ENCODE results near the gene NPC2. TPM values are rescaled to one million over a fixed set of nuclear protein-coding genes. Genes with fewer than 3 reads are reported as not detected.

Gene NPC2
- total RNA-seq, 1 experiment from 2014 or later = 592 TPM

DNA sequence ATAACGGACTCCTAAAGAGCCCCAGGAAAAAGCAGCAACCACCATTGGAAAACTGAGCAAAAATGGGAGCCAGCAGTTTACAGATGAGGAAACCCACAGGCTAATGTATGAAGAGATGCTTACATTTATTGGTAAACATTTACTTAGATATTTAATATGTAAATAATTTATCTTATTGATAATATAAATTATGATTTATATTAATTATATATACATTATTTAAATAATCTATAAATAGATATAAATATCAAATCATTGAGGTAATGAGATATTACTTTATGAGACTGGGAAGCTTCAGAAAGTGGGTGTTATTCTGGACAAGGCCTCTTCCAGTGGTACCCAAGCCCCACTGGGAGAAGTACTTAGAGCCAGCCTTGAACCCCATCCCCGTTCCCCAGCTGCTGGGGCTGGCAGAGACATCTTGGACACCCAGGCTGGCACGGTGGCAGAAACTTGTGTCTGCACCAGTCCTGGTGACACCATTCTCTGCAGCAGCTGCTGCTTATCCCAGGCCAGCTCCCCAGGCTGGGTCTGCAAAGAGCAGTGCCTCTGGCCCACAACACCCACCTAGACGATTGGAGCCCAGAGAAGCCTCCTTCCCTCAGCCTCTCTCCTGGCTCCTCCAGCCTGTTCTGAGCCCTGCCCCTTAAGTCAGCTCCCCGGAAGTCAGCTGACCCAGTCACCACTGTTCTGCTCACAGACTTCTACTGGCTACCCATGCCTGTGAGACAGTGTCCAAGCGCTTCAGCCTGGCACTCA is 26.4 kb upstream of the NPC2 start:
- DNase-seq (ENCODE audit: low spot score) = no peak

DNA sequence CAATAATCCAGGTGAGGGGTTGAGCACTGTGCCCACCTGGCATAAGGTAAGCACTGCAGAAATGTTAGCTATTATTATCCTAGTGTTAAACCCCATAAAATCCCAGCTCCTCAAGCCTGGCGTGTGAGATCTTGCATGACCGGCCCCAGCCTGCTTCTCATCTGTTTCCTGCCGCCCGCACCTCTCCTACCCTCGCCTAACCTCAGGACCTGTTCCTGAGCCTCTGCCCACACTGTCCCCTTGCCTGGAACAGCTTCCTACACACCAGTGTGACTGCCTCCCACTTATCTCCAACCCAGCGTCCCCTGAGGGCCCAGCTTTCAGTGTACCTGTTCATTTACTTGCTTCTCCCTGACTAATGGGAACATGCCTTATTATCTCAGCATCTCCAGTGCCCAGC is 25.1 kb upstream of the NPC2 start:
- no peak for DNase-seq (ENCODE audit: low spot score)

DNA sequence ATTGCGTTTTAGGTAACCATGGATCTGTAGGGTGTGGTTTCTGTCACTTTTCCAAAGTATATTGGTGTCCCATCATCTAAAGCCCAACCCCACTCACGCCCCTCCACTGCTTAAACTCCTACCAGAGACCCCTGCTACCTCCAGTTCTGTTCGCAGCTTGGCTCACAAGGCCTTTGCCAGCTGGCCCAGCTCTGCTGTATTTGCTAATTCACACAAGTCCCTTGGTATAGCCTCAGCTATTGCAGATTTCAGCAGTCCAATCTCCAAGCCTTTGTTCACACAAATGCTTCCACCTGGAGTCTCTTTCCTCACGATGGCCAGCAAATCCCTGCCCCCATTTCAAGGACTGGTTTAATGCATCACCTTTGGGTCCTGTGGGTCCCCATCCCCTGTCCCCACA is 24.6 kb upstream of the NPC2 start:
- DNase-seq (ENCODE audit: low spot score) = no peak

DNA sequence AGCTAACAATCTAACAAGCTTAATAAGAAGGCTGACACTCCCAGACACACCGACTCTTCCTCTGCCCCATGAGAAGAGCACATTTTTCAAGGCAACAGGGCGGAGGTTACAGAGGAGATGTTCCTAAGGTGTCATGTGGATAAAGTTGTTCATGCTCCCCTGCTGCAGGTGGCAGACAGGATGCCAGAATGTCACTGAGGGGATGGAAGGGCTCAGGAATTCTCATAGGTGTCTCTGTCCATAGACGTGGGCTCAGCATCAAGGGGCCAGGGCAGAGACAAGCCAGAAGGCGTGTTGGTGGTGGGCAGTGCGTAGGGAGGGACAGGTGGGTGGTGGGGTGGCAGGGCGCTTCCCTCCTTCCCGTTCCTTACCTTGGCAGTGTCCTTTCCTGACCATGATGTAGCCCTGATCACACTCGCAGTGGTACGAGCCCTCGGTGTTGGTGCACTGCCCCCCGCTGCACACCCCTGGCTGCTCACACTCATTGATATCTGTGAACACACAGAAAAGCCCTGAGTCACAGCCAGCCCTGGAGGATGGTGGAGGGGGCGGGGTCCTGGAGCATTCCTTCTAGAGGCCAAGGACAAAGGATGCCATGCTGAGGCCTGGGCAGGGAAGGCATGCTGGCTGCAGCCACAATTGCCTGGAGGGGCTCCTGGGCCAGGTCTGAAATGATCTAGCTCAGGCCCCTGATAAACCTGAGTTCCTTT is 23.5 kb upstream of the NPC2 start:
- peak; percentile 68 for DNase-seq (ENCODE audit: low spot score)

DNA sequence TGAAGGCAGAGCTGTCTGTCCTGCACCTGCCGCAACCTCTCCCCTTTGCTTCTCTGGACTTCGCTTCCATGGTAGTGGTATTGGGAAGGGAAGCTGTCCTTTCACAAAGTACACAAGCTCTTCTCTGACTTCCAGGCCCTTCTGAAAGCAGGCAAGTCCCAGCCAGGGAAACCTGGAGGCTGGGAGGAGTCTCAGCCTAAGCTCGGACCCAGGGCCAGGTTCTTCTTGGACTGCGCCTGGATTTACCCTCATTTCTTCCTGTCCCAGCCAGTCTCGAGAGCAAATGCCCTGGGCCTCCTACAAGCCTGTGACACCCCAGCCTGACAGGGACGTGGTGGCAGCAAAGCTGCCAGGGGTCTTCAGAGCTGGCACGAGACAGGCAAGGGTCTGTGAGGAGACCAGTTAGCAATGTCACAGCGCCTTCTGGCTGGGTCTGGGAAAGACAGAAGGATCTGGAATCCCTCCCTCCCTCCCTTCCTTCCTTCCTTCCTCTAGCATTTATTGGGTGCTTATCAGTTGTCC is 22.8 kb upstream of the NPC2 start:
- no peak for DNase-seq (ENCODE audit: low spot score)

DNA sequence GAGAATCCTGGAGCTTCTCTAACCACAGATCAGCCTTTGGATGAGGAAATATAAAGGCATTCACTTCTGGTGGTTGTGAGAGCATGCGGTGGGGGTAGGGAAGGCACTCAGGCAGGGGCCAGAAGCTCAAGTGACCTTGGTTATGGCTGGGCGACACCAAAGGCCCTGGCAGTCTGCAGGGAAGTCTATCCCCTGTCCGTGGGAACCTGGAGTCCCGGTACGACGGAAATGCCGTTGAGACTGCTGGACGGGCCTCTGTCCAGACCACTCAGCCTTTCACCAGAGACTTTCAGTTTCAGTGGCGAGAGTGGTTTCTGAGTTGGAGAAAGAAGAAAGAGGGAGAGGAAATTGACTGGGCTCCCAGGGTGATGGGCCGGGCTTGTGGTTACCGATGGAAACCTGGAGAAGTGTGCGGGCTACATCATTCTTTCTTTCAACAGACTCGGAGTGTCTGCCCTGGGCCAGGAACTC is 21.4 kb upstream of the NPC2 start:
- peak; percentile 94 for DNase-seq (ENCODE audit: low spot score)

DNA sequence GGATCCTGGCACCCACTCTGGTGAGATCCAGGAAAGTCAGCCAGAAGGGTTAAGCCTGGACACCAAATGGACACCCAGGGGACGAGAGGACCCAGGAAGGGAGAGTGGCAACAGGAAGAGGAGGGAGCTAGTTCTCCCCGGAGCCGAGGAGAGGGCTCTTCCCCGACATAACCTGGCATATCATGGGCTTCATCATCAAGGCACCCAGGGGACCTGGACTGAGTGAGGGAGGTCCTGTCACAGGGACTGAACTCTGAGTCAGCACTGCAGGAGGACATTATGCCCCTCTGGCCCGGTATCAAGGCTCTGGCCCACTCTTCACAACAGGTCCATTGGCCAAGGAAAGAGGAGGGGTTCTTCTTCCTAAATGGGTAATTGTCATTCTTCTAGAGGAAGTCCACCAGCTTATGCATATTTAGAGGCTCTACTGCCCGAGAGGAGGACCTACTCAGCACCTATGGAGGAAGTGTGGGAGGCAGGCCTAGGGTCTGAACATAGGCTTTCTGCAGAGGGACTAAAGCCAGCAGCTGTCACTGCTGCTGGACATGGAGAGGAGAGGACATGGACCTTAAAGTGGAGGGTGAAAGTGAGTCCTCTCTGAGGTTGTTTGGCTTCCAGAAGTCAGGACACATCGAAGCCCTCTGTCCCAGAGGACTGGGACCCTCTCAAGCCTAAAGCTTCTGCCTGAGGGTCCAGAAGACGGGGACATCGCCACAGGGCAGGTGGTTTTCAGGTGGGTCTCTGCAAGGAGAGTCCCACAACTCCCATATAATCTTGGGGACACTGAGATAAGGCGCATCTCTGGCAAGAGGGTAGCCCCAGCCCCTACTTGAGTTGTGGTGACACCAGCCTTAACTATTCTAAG is 19.1 kb upstream of the NPC2 start:
- no peak for DNase-seq (ENCODE audit: low spot score)

DNA sequence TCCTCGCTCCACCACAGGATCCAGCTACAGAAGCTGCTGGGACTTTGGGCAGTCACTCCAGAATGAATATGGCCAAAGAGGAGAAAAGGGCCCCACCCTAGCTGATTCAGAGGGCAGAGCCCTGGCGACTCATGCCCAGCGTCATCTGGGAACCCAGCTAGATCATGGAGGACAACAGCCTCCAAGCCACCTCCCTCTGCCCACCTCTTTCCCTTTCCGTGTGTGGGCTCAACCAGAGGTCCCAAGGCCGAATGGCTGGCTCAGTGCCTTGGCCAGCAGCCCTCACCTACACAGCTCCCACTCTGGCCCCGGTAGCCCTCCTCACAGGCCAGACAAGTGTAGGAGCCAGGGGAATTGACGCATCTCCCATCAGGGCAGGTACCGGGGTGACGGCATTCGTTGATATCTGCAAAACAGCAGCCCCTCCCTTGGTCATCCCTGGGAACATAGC is 17.9 kb upstream of the NPC2 start:
- no peak for DNase-seq (ENCODE audit: low spot score)

DNA sequence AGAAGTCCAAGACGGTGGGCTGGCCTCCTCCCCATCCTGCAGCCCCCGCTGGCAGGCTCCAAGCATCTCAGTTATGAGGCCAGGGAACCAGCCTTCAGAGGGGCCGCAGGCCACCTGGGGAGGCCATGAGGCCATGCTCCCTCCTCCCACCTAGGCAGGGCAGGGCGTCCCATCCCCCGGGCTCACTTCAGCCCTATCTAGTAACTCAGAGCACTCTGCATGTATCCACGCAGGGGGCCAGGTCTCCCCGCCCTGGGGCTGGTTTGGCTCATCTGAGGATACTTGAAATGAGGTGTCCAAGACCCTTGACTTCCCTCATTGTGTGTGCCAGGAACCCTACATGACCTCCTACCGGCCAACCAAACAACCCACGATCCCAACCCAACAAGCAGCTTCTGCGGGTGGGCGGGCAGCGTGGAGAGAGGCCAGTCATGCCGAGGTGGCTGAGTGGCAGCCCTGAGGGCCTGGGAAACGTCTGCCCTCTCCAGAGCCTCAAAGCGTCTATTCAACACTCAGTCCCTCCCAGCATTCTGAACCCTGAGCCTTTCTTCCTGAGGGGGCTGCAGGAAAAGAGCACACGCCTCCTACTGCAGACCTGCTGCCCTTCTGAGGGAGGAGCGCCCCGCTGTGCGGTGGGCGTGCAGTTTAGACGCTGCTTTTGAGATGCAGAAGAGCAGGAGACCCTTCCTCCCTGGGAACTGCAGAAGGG is 17.3 kb upstream of the NPC2 start:
- no peak for DNase-seq (ENCODE audit: low spot score)

DNA sequence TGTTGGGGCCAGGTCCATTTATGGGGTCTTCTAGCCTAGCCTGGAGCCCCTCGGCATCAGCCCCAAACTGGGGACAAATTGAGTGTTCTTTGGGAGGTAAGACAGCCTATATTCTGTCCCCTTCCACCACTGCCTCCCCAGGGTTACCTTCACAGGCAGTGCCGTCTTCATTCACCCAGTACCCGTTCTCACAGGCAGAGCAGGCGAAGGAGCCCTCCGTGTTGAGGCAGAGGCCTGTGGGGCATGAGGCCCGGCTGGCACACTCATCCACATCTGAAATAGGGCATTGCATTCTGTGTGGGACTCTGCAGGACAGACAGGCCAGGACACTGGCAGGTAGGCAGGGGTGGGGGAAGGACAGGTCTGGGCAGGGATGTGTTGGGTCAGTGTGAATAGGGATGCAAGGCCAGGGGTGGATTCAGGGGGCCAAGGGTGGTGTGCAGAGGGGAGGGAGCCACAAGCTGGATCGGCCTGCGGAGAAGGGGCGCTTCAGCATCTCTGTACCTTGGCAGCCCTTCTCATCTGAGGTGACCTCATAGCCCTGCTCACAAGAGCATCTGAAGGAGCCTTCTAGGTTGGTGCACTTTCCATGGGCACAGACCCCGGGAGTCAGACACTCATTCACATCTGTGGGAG is 16.6 kb upstream of the NPC2 start:
- no peak for DNase-seq (ENCODE audit: low spot score)

DNA sequence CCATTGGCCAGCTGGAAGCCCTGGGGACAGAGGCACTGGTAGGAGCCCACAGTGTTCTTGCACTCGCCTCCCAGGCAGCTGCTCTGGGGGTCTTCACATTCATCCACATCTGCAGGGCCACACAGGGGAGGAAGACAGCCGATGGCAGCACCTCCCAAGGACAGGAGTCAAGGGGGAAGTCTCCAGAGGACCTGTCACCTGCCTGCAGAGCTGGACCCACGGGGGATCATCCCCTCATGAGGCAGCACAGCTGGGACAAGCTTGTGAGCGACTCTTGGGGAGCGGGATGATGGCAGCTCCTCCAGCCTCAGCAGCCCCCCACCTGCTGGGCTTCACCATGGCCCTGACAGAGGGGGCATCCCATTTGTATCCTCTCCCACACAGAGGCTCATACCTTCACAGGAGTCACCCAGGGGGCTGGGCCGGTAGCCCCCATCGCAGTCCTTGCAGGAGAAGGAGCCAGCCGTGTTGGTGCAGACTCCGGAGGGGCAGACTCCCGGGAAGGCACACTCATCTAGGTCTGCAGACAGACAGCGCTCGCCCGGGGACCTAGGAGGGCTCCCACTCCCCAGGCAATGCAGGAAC is 15.8 kb upstream of the NPC2 start:
- DNase-seq (ENCODE audit: low spot score) = no peak

DNA sequence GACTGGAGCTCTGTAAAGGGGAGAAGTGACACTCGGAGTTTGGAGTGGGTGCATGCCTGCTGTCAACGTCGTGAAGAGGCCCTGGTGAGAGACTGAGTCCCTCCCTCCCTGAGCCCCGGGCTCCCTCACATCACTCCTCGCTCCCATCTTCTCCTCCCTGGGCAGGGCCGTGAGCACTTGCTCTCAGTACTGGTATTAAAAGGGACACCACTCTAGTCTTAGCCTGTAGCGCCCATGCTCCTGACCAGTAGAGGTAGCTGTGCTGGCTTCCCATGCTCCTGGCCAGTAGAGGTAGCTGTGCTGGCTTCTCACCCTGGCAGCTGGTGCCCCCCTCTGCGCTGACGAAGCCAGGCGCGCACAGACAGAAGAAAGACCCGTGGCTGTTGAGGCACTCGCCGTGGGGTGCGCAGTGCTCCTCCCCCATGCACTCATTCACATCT is 15.2 kb upstream of the NPC2 start:
- DNase-seq (ENCODE audit: low spot score) = no peak

DNA sequence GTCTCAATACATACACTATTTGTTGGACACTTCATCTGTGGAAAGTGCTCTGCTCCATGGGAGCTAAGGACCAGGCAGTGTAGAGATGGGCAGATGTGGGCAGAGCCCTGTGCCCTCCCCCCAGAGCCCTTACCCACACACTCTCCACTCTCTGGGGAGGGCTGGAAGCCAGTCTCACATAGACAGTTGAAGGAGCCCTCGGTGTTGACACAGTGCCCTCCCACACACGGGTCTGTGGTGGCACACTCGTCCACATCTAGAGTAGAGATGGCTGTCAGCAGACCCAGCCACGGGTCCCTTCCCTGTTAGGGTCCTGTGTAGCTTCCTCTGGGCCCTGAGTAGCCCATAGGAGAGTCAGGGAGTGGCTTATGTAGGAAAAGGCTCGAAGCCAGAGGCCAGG is 14.7 kb upstream of the NPC2 start:
- DNase-seq (ENCODE audit: low spot score) = no peak

DNA sequence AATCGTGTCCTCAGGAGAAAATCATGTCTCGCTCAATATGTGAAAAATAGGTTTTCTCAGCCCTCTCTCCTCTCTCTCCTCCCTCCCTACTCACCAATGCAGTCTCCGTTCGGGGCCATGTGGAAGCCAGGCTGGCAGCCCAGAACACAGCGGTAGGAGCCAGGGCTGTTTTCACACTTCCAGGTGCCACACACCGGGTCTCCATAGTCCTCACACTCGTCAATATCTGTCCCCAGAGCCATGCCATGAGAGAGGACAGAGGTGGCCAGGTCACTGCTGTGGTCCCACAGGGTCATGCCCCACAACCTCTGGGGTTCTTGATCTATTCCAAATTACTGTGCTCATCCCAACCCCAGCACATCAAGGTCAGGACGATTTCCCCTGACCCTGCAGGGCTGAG is 14.0 kb upstream of the NPC2 start:
- no peak for DNase-seq (ENCODE audit: low spot score)

DNA sequence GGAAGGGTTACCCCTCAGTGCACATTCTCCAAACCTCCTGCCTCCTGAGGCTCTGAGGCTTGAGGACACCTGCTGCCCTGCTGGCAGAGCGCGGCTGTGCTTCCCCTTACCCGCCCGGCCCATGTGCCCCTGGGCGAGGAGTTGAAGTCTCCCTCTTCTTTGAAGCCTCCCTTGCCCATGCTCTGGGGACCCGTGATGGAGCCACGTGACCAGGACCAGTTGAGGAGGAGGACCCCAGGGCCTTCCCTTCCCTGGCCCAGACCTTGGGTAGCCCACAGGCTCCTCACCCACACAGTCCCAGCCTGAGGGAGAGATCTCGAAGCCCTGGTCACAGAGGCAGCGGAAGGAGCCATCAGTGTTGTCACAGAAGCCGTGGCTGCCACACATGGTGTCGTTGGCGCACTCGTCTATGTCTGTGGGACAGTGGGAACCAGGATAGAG is 13.3 kb upstream of the NPC2 start:
- no peak for DNase-seq (ENCODE audit: low spot score)

DNA sequence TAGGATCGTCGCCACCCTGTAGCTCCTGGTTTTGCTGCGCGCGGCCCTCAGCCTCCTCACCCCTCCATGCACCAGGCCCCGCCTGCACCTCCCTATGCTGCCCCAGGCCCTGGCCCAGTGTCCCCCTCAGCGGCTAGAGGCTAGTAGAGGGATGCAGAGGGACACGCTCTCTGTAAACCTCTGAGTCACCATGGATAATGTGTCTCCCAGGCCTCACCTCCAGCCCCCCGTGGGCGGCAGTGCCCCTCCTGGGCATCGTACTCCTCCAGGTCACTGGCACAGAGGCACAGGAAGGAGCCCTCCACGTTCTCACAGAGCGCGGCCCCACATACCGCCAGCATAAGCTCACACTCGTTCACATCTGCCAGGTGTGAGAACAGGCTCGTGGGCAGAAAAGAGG is 12.7 kb upstream of the NPC2 start:
- no peak for DNase-seq (ENCODE audit: low spot score)

DNA sequence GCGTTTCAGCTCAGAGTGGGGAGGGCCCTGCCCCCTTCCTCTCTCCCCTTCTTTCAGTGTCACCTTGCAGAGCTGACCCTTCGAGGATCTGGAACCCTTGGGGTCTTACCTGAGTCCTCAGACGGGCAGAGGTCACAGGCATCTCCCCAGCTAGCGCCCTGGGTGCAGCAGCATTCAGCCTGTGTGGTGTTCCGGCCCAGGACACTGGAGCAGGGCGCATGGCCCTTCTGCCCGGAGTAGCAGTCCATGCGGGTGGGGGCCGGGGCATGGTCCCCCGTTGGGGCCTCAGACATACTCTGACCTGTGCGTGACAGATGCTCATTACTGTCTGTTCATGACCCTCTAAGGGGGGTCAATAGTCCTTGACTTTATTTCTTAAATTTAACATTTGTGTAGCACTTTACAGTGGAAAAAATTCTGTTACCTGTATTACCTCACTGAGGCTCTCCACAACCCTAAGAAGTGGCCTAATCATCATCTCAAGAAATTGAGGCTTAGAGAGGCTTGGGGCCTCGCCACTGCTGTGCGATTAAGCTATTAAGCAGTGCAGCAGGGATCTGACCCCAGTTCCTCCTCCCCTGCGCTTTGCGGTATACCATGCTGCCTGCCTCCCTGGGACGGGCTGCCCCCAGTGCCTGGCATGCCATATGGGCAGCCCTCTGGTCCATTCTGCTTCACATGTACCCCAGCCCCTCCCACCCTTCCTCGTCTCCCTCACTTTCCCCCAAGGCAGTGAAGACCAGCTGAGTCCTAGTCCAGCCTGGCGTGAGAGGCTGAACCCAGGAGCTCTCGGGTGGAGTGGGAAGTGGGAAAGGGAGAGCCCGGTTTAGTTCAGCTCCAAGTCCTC is 12.0 kb upstream of the NPC2 start:
- DNase-seq (ENCODE audit: low spot score) = no peak

DNA sequence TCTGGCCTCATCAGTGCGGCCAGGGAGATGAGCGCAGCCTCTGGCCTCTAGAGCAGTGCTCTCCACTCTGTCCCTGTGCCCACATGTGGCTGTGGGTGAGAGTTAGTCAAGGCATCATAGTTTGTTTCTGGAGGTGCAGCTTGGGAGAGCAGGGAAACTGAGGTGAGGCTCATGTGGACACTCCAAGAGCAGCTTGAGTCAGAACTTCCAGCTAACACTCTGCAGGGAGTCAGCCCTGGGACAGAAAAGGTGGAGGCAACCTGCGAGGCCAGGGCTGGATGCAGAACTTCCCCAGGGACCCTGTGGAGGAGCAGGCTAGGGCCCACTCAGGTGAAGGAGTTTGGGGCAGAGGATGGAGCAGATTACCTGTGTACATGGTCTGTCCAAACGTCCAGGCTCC is 11.3 kb upstream of the NPC2 start:
- DNase-seq (ENCODE audit: low spot score) = no peak

DNA sequence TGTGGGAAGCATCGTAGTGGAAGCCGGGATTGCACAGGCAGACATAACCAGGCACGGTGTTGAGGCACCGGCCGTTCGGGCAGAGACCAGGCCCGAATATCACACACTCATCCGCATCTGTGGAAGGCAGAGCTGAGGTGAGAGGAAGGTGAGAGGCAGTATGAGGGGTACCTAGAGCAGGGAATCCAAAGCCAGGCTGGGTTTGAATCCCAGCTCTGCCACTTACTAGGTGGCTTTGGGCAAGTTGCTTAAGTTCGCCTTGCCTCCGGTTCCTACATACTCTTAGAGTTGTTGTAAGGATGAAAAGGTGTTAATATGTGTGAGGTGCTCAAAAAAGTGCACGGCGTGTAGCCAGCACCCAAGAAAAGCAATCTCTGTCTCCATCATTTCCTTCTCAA is 10.8 kb upstream of the NPC2 start:
- no peak for DNase-seq (ENCODE audit: low spot score)

Measured in H4 (cell line).